Activated CD4-positive, alpha-beta T cell treated with anti-CD3 and anti-CD28 coated beads for 36 hours (primary cell): Measurements from ENCODE around the gene TAF4. TPM values are rescaled to one million over a fixed set of nuclear protein-coding genes. Genes with fewer than 3 reads are reported as not detected.

Source experiments
- ATAC-seq: fragments of 200-7000 bp; cut with Tn5 transposase; one replicate; pipeline ENCODE4 v1.10.0; 2021; ENCODE audit warnings: mild to moderate bottlenecking, moderate library complexity
- CTCF ChIA-PET: fragments of 350-600 bp; sonication (Branson Sonifier 250); formaldehyde crosslinking; loops from one replicate; lab custom pipeline; 2021; ENCODE audit warnings: antibody characterized with exemption; lab: Charles Lee
- POLR2A ChIA-PET: fragments of 350-600 bp; sonication (Branson Sonifier 250); formaldehyde crosslinking; loops from one replicate; lab custom pipeline; 2021; ENCODE audit warnings: antibody characterized with exemption, inconsistent platforms; lab: Charles Lee
- DNase-seq: peaks from one replicate; pipeline ENCODE4 v3.0.0-alpha.2; 2020
- H3K27ac Mint-ChIP-seq: one replicate; pipeline ENCODE4 v1.8.0; 2021; ENCODE audit warnings: mixed read lengths
- H3K27me3 Mint-ChIP-seq: one replicate; pipeline ENCODE4 v1.8.0; 2021; ENCODE audit warnings: mixed read lengths
- H3K36me3 Mint-ChIP-seq: one replicate; pipeline ENCODE4 v1.8.0; 2021; ENCODE audit warnings: low read depth, mixed read lengths
- H3K4me1 Mint-ChIP-seq: one replicate; pipeline ENCODE4 v1.8.0; 2021; ENCODE audit warnings: mixed read lengths
- H3K4me3 Mint-ChIP-seq: one replicate; pipeline ENCODE4 v1.8.0; 2021; ENCODE audit warnings: mild to moderate bottlenecking, moderate library complexity, mixed read lengths
- H3K9me3 Mint-ChIP-seq: one replicate; pipeline ENCODE4 v1.8.0; 2021; ENCODE audit warnings: low read depth, mixed read lengths
- intact Hi-C, 2 experiments: fragments of 100-400 bp; cut with DNase I in 1 of 2; cut with micrococcal nuclease in 1 of 2; formaldehyde crosslinking; loops; one replicate each; pipeline versions ENCODE4 v1.14.2 to v1.15.1; 2022 to 2024; cut with DNase I, micrococcal nuclease
- microRNA-seq: library from miRNA; unstranded; fragments of <30 nt; microRNA quantifications from one replicate; pipeline ENCODE4 v1.2.0, GENCODE V29; 2021; ENCODE audit warnings: borderline replicate concordance
- total RNA-seq, 2 experiments: library from RNA; stranded (reverse); gene quantifications; one replicate each; pipeline ENCODE4 v1.2.3, GENCODE V29; 2021

Gene TAF4
- total RNA-seq, 2 experiments from 2014 or later = 15.4 to 27.1 TPM

DNA sequence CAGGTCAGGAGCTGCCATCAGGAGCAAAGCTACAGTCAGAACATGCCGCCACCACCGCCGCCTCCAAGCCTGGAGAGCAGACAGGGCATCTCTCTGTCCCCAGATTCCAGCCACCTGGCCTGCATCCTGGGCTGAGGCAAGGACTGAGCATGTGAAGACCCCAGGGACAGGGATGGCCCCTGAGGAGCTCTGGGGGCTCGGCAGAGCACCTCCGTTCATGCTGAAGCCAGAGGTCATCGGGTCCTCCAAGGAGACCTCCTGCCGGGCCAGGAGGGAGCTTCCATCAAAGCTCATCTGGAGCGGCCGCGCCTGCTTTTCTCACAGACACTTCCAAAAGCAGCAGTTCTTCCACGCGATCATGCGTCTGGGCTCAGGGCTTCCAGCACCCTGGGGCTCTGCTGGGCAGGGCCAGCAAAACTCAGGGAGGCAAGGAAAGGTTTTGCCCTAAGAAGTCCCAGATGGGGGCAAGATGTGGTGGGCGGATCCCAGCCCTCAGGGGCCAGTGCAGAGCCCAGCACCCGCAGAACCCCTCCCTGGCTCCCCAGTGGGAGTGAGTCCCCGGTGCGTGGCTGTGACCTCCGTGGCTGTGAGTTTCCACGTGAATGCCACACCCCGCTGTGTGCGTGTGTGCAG lies 138.4 kb downstream of the TAF4 start:
- no peak for ATAC-seq
- ChIA-PET CTCF (no interaction called here), POLR2A (no interaction called here)
- H3K27ac Mint-ChIP-seq = no peak overlapping the region
- intact Hi-C loops = no loop called here
- no peaks in the 10 kb centered on the region for H3K27me3 Mint-ChIP-seq
- H3K9me3 Mint-ChIP-seq = no peaks in the 10 kb centered on the region
- DNase-seq = no peak
- no peaks in the 10 kb centered on the region for H3K4me1 Mint-ChIP-seq
- no peak overlapping the region for H3K4me3 Mint-ChIP-seq
- no peaks in the 10 kb centered on the region for H3K36me3 Mint-ChIP-seq

DNA sequence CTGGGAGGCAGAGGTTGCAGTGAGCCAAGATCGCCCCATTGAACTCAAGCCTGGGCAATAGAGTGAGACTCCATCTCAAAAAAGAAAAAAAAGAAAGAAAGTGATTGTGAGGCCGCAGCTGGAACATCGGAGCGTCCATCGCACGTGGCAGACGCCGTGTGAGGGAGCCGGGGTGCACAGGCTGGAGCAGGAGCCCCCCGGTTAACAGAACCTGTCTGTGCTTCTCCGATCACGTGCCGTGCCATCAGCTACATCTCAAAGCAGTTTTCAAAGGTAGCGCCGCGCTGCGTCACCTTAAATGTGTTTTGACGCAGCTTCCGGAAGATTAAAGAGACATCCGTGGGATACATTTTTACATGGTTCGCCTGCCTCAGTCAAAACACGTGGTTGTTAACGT lies 138.9 kb downstream of the TAF4 start:
- H3K36me3 Mint-ChIP-seq = no peaks in the 10 kb centered on the region
- H3K9me3 Mint-ChIP-seq = no peaks in the 10 kb centered on the region
- H3K27me3 Mint-ChIP-seq = no peaks in the 10 kb centered on the region
- no peak overlapping the region for H3K4me3 Mint-ChIP-seq
- no peak overlapping the region for H3K27ac Mint-ChIP-seq
- ATAC-seq = no peak
- DNase-seq = no peak
- no peaks in the 10 kb centered on the region for H3K4me1 Mint-ChIP-seq
- CTCF ChIA-PET = no interaction called here
- POLR2A ChIA-PET = no interaction called here
- intact Hi-C loops = no loop called here

DNA sequence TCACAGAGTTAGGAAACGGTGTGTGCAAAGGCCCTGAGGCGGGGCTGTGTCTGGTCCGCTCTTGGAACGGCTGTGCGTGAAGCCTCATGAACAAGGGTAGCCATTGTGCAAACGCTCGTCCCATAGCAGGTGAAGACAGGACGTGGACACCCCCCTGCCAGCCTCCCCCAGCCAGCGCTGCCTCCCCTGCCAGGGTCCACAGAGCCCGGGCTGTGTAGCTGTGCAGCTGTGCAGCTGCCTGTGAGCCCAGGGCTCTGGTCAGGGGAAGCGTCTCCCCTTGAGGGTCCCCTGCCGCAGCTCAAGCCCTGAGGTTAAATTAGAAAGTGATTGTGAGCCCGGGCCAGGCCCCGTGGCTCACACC lies 139.4 kb downstream of the TAF4 start:
- DNase-seq (no peak), ATAC-seq (no peak)
- Mint-ChIP-seq H3K9me3 (no peaks in the 10 kb centered on the region), H3K27me3 (no peaks in the 10 kb centered on the region), H3K36me3 (no peaks in the 10 kb centered on the region), H3K4me1 (no peaks in the 10 kb centered on the region), H3K27ac (no peak overlapping the region), H3K4me3 (no peak overlapping the region)
- ChIA-PET POLR2A (no interaction called here), CTCF (no interaction called here)
- intact Hi-C loops = no loop called here

GRCh38 chr20:61925555-61926252 lies 140.0 kb downstream of the TAF4 start:
- no peak for ATAC-seq
- POLR2A ChIA-PET = no interaction called here
- CTCF ChIA-PET = no interaction called here
- Mint-ChIP-seq H3K27ac (no peak overlapping the region), H3K27me3 (no peaks in the 10 kb centered on the region), H3K4me1 (no peaks in the 10 kb centered on the region), H3K36me3 (no peaks in the 10 kb centered on the region), H3K9me3 (no peaks in the 10 kb centered on the region), H3K4me3 (no peak overlapping the region)
- no peak for DNase-seq
- intact Hi-C loops = no loop called here

DNA sequence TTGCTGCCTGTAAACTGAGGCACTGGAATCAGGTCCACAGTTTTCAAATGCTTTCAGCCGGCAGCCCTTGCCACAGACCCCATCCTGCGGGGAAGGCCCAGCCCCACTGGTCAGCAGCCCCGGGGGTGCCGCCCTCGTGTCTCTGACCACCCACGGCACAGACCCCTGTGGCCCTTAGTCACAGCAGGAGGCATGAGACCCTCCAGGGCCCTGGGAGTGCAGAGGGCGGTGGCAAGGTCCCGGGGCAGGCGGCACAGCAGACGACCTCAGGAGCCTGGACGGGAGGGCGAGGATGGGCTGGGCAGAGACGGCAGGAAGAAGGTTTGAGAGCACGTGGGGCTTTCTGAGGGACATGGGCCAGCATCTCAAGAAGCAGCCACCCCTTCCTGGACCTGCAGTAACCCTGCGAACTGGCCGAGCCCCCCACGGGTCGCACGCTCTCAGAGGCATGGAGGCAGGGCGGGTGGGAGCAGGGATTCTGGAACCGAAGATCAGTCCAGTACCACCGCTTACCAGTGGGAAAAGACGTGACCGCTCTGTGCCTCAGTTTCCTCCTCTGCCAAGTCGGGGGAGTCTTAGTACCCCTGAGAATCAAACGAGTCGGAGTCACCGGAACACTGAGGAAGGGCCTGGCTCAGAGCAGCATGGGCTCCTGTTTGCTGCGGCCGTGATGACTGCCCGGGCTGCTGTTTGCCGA lies 140.7 kb downstream of the TAF4 start:
- intact Hi-C loops = no loop called here
- Mint-ChIP-seq H3K4me3 (no peak overlapping the region), H3K27me3 (no peaks in the 10 kb centered on the region), H3K4me1 (no peaks in the 10 kb centered on the region), H3K27ac (no peak overlapping the region), H3K9me3 (no peaks in the 10 kb centered on the region), H3K36me3 (no peaks in the 10 kb centered on the region)
- ChIA-PET CTCF (no interaction called here), POLR2A (no interaction called here)
- ATAC-seq (no peak), DNase-seq (no peak)

Small RNA genes lying within 50 kb of the gene (microRNA-seq; reads per million reads assigned to microRNA genes)
- gene MIR1257 (not detected), gene MIR3195 (not detected)

Other genes starting within 250 kb of the TAF4 start
- 10 to 100 TPM; 38.7 TPM for gene LSM14B, start 56.6 kb upstream of the TAF4 start, total RNA-seq
- gene PSMA7, start 77.5 kb upstream of the TAF4 start, total RNA-seq = 100 to 1,000 TPM; 208 to 296 TPM
- gene SS18L1, start 77.9 kb upstream of the TAF4 start, total RNA-seq = 10 to 100 TPM; 14.3 to 16.6 TPM
- gene MTG2, start 117.1 kb upstream of the TAF4 start, total RNA-seq = 10 to 100 TPM; 38.0 to 44.9 TPM
- not detected for gene HRH3, start 154.4 kb upstream of the TAF4 start, total RNA-seq
- gene OSBPL2, start 172.6 kb upstream of the TAF4 start, total RNA-seq = 10 to 100 TPM; 19.2 to 23.0 TPM
- gene ADRM1, start 237.1 kb upstream of the TAF4 start, total RNA-seq = 100 to 1,000 TPM in 1 of 2 experiments, 10 to 100 TPM in 1; 92.8 to 103 TPM